H7 (cell line): ENCODE measurements around the gene SMOC1. TPM values are rescaled to one million over a fixed set of nuclear protein-coding genes. Genes with fewer than 3 reads are reported as not detected.
A peak's percentile ranks its signal among the peaks of the same experiment; 100 is the strongest.

Experiments used
- DNase-seq: peaks from one replicate; pipeline ENCODE4 v3.0.0; 2012
- H3K27me3 ChIP-seq: 2 replicates; pipeline ENCODE4 v1.6.0; 2011; ENCODE audit warnings: mild to moderate bottlenecking, low read length; ENCODE audit not compliant: control insufficient read depth, insufficient read depth
- H3K36me3 ChIP-seq: replicated peaks from 2 replicates; pipeline ENCODE4 v1.5.1; 2011; ENCODE audit warnings: low read length; ENCODE audit not compliant: control insufficient read depth, insufficient read depth
- H3K4me3 ChIP-seq: 2 replicates; pipeline ENCODE4 v1.5.1; 2011; ENCODE audit warnings: low read depth, mild to moderate bottlenecking, control low read depth, low read length, moderate library complexity; ENCODE audit not compliant: insufficient read depth
- total RNA-seq: library from RNA; depleted of rRNA; stranded (reverse); fragments of >200 nt; shearing (Covaris generic); gene quantifications from 2 replicates; pipeline ENCODE4 v1.2.3, GENCODE V29; 2014

Gene SMOC1
- total RNA-seq, 1 experiment from 2014 or later: 0.14 TPM

DNA sequence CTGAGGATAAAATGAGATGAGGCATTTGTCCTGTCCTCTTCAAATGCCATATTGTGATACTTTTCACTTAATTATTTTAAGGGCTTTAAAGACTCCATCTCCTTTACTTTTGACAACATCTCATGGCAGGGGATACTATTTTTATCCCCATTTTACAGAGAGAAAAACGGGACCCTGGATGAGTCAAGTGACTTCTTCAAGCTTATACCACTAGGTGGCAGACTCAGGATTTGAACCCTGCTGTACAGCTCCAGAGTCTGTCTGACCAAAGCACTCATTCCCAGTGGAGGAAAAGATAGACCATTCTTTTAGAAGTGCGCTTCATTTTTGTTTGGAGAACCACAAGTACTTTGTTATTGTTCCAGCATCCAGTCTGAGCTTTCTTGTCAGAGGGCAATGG is 1.7 kb upstream of the SMOC1 start:
- no peak overlapping the region for H3K4me3 ChIP-seq
- H3K36me3 ChIP-seq: no peaks in the 10 kb centered on the region
- peak; percentile 63 for DNase-seq
- H3K27me3 ChIP-seq: peaks cover 37% of the 10 kb centered on the region

DNA sequence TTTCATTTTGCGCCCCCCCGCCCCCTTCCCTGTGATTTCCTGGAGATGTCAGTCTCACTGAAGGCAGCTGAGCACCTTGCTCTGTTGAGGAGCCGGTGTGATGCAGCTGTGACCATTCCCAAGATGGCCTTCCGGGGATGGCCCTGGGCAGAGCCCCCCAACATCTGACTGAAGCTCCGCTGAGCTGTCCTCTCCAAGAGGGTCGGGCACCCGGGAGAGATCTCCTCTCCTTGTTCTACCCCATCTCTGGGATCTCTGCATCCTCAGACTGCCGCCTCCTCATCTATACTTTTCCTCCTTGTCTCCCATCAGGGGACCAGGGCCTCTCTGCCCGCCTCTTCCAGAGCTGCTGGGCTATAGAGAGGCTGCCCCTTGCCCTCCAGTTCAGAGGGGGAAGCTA is 965 bp upstream of the SMOC1 start:
- H3K4me3 ChIP-seq: no peak overlapping the region
- peaks cover 37% of the 10 kb centered on the region for H3K27me3 ChIP-seq
- DNase-seq: peak; percentile 36
- H3K36me3 ChIP-seq: no peaks in the 10 kb centered on the region

DNA sequence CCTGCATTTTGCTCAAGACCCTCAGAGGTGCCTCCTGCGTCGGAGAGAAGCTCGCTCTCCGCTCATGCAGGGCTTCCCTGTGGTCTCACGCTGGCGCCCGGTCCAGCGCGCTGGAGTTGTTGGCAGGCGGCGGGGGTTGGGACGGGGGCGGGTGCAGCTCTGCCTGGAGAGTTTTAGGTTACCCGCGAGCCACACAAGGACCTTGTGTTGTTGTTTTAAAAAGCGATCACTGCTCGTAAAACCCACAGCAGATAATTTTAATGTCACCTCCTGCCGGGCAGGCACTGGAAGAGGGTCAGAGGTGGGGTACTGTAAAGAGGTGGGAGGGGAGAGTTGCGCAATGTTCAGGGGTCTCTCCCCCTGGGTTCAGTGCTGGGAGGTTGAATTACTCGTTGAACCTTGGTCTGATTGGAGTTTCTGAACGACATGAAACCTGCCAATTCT is 850 bp downstream of the SMOC1 start:
- peak overlapping the region; percentile 52 for H3K4me3 ChIP-seq
- peak; percentile 73 for DNase-seq
- peaks cover 37% of the 10 kb centered on the region for H3K27me3 ChIP-seq
- no peaks in the 10 kb centered on the region for H3K36me3 ChIP-seq

DNA sequence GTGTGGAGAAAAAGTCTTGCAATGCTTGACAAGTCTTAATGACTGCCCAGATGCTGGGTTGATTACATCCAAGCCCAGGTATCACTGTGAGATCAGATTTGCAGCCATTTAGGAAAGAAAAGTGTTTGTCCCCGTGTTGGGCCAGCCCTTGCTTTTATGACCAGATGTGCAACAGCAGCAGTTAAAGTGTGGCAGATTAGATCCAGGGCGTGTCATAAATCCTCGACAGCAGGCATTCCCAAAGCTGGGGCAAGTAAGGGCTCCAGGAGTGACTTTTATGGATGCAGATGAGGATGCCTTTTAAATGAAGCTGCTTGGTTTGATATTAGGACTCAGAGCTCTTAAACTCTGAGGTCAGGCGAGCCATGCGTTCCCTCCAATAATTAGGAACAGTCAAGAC is 1.7 kb downstream of the SMOC1 start:
- Histone ChIP-seq H3K4me3 (no peak overlapping the region), H3K36me3 (no peaks in the 10 kb centered on the region), H3K27me3 (peaks cover 37% of the 10 kb centered on the region)
- no peak for DNase-seq

DNA sequence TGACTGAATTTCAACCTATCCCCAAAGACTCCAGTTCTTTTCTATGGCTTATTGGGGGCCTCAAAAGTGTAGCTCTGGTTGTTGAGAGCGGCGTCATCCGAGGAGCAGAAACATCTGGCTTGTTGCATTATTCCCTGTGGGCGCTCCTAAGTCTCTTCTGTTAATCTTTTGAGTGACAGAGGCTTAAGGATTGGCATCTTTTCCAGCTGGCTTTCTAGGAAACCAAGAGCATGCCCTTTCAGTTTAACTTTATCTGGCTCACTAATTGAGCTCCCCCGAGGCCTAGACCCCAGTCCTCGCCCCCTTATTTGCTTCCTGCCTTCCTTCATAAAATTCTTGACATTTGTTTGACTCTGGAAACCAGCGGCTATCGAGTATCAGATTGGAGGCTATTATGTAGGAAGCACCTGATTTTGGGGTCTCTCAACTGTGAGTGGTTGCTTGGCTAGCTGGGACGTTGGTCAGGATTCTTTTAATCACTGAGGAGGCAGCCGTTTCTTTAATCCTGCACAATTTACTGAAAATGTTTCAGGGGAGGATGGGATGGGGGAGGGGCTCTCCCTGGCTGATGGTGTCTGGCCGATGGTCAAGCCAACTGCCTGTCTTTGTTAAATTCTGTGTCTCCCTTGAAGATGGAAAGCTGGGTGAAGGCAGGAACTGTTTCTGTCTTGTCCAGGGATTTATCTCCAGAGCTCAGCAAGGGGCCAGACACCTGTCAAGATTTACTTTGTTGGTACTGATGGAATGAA is 3.1 kb downstream of the SMOC1 start:
- H3K27me3 ChIP-seq: peaks cover 37% of the 10 kb centered on the region
- H3K4me3 ChIP-seq: no peak overlapping the region
- no peaks in the 10 kb centered on the region for H3K36me3 ChIP-seq
- peak; percentile 32 for DNase-seq

DNA sequence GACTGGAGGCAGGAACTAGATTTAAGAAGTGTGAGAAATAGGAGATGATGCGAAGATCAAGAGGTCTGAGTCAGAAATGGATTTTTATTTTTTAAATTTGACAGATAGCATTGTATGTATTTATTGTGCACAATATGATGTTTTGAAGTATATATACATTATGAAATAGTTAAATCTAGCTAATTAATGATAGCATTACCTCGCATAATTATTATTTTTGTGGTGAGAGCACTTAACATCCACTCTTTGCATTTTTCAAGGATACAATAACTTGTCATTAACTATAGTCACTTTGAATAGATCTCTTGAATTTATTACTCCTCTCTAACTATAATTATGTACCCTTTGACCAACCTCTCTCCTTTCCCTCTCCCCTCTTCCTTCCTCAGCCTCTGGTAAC is 3.7 kb downstream of the SMOC1 start:
- no peaks in the 10 kb centered on the region for H3K36me3 ChIP-seq
- H3K4me3 ChIP-seq: no peak overlapping the region
- H3K27me3 ChIP-seq: peaks cover 35% of the 10 kb centered on the region
- no peak for DNase-seq

DNA sequence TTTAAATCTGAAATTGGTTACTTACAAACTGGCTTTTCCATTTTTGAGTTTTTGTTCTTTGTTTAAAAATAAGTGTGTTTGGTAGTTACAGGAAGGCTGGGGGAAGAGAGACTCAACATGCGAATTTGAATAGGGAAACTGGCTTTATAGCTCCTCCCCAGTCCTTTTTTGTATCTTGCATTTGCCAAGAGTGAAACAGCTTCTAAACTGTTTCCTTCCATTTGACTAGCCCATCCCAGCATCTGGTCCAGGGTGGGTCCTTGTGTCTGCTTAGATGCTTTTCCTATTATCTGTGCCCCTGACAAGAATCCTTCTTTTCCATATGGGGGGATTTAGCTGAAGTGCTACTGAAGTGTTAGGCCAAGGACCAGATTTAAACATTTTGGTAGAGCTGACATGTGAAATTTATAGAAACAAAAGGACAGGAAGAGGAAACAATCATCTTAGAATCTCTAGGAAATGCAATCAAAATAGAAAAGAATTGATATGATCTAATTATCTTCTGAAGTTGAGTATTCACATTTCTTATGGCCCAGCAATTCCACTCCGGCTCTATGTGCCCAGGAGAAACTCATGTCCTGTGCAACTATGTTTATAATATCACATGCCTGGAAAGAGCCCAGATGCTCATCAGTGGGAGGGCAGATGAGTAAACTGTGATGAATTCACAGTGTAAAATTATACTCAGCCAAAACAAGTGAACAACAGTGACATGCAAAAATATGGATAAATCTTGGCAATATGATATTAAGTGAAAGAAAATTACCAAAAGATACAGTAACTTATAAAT is 7.4 kb downstream of the SMOC1 start:
- Histone ChIP-seq H3K27me3 (no peaks in the 10 kb centered on the region; the same call in none of the 2 replicates), H3K4me3 (no peak overlapping the region), H3K36me3 (no peaks in the 10 kb centered on the region)
- no peak for DNase-seq

DNA sequence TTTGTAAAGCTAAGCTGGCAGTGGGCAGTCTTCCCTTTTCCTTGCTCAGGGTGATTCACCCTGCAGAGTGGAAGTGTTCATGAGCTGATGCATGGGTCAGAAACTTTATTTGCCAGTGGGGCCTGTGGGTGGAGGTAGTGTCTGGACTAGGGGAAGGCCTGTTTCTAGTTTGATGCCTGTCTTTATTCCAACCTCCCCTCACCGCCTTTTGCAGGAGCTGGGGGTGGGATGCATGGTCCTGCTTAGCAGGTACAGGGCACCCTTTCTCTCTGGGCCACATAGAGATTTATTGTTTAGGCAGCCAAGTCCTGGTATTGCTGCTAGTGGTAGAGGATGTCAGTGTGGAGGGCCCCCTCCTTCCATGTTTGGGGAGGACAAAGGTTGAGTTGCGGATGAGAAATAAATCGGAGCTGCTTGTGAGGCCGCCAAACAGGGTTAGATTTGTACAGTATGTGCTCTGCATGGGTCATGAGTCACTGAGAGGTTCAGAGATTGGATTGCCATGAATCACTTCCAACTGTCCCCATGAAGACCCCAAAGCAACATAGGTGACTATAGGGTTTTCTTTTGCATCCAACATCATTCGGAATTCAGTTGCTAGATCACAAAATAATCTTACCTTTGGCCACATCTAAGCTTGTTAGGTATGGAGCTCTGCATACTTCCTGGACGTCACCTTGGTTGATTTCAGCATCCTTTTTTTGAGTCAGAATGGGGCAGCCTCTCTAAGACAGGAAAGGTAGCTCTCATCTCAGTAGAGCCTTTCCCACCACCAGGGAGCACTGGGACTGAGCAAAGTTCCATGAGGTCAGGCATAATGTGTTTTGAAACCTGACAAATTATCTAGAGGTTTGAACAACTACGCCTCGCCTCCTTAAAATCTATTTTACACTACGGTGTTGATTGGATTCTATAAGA is 8.8 kb downstream of the SMOC1 start:
- Histone ChIP-seq H3K36me3 (no peaks in the 10 kb centered on the region), H3K4me3 (no peak overlapping the region), H3K27me3 (no peaks in the 10 kb centered on the region)
- no peak for DNase-seq

DNA sequence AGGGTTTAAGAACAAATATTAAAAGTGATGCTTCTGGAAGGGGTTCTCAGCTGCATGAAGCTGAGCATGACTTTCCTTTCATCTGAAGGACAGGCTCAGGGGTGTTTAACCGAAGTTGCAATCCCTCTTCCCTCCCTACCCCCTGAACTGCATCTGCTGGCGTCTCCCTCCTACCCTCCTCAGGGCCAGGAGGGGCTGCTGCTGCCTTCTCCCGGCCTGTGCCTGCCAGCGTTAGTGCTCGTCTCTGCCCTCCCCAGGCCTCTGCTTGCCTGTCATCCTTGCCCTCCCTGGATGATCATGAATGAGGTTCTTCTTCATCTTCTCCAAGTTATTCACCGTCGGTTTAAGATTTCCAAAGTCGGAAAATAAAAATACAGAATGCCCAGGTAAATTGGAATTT is 12.2 kb downstream of the SMOC1 start:
- H3K36me3 ChIP-seq: no peaks in the 10 kb centered on the region
- peak; percentile 72 for DNase-seq

DNA sequence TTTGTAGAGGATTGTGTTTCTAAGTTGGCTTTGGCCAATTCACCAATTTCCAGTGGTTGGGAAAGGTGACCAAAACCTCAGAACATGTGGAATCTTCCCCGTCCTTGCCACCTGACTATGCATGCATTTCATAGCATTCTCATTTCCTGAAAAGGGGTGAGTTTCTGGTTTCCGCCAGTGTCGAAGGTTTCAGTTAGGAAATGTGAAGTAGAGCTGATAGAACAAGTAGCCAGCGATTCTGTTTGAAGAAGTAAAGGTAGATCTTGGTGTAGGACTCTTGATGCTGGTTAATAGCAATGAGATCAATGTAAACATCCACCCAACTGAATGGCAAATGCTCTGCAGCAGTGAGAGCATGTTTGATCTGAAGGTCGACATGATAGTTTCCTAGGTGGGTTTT is 15.9 kb downstream of the SMOC1 start:
- no peak for DNase-seq
- Histone ChIP-seq H3K36me3 (no peaks in the 10 kb centered on the region), H3K27me3 (no peaks in the 10 kb centered on the region), H3K4me3 (no peak overlapping the region)

More for the DNA sequence above, 12.2 kb downstream of the SMOC1 start:
- H3K27me3 ChIP-seq: no peaks in the 10 kb centered on the region
- no peak overlapping the region for H3K4me3 ChIP-seq

DNA sequence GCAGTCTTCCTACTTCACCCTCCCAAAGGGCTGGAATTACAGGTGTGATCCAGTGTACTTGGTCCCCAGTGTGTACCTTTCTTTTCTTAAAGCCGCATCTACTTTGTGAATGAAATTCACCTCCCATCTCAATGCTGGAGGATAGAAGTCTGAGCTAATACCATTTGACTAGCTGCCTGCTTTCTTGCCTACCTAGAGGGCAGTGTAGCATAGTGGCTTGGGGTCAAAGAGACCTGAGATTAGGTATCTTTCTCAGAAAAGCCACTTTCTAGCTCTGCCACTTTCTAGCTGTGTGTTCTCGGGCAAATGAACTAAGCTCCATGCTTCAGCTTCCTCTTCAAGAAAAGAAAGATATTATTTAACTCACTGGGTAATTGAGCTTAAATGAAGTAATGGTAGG is 16.9 kb downstream of the SMOC1 start:
- Histone ChIP-seq H3K36me3 (no peaks in the 10 kb centered on the region), H3K4me3 (no peak overlapping the region), H3K27me3 (no peaks in the 10 kb centered on the region)
- DNase-seq: peak; percentile 26

DNA sequence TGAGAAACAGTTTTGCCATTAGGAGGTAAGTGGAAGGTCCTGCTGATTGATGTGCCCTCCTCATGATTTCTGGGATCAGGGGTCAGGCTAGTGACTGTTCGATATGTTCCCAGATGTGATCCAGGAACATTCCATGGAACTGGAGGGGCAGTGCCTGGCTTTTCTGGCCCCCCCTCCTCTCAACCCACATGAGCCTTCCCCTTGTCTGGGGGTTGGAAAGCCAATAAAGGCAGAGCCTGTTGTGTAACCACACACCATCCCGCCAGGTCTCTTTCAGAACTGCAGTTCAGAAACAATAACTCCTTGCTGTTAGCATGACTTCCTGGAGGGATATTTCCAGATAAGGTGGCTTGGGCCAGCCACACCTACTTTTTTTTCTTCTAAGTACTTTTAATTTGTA is 17.8 kb downstream of the SMOC1 start:
- H3K36me3 ChIP-seq: no peaks in the 10 kb centered on the region
- no peaks in the 10 kb centered on the region for H3K27me3 ChIP-seq
- H3K4me3 ChIP-seq: no peak overlapping the region
- no peak for DNase-seq

DNA sequence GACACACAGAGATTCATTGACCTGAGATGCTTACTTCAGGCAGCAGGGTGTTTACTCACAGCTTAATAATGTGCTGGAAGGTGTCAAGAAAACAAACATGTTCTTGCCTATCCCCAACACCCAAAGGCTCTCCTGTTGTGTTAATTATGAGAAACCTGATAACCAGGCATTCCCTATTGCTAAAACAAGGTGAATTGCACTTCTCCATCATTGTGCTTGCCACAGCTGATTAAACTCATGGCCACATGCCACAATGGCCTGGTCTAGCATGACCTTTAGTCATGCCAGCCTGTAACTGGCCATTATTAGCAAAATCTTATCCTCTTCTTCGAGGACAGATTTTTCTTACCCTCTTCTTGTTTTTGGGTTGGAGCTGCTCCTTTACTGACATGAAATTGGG is 21.4 kb downstream of the SMOC1 start:
- no peaks in the 10 kb centered on the region for H3K27me3 ChIP-seq
- no peak overlapping the region for H3K4me3 ChIP-seq
- DNase-seq: no peak
- no peaks in the 10 kb centered on the region for H3K36me3 ChIP-seq

DNA sequence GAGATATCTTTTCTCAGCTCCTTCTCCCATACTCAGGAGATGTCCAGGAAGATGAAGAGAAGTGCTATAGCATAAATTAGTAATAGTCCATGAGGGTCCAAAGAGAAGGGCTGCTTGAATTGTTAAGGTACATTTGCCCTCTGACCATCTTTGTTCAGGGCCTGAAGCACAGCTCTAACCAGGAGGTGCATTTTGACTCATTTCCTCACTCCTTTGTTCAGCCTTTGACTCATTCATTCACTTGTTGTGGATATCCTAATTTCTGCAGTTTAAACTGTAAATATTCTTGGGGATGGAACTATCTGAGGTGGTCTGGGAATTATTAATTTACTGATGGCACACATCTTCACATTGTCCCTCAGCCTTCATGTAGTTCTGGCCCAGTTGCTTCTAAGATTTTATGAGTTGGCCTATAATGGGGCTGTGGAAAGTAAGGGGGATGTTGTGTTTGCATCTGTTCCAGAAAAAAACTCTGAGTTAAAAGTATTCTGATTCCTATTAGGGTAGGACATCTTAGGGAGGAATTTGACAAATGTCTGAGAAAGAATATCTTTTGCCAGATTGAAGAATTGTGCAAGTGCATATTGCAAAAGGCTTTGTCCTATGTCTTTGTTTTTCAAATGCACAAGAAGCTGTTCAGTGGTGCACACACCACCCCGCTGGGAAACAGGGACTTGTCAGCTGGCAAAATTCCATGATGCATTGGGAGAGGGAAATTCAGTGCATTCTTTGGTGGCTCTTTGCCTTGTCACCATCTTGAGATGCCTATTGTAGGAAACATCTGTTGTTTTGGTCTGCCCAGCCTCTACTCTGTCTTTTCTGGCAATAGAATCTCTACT is 22.1 kb downstream of the SMOC1 start:
- no peak overlapping the region for H3K4me3 ChIP-seq
- DNase-seq: no peak
- H3K36me3 ChIP-seq: no peaks in the 10 kb centered on the region
- H3K27me3 ChIP-seq: no peaks in the 10 kb centered on the region
